Amniotic stem cell (primary cell): ENCODE data around the gene ST13.
"Not testable (repeated sequence)": the region's sequence is repeated elsewhere in the genome, so short reads cannot be mapped to it uniquely, and the experiment has no call there.

ENCODE experiments used
- DNase-seq: peaks from one replicate; lab custom pipeline; 2025; lab: John Stamatoyannopoulos, UW

ST13 gene

GRCh38 chr22:40856513-40857308 lies at the start of gene ST13, which contains the start of gene XPNPEP3:
Gene ST13, minus strand, starts transcription at chr22:40856639. Its CDS starts 99 bp downstream, at chr22:40856540.
Gene XPNPEP3, plus strand, starts transcription at chr22:40857148. Its CDS starts 34 bp downstream, at chr22:40857182.
- peak; percentile 94 for DNase-seq

- no peak for DNase-seq
Observed at GRCh38 chr22:40904101-40904500, 47.7 kb upstream of the ST13 start.

GRCh38 chr22:40898850-40899357 lies 42.5 kb upstream of the ST13 start:
- DNase-seq, result no peak

DNA sequence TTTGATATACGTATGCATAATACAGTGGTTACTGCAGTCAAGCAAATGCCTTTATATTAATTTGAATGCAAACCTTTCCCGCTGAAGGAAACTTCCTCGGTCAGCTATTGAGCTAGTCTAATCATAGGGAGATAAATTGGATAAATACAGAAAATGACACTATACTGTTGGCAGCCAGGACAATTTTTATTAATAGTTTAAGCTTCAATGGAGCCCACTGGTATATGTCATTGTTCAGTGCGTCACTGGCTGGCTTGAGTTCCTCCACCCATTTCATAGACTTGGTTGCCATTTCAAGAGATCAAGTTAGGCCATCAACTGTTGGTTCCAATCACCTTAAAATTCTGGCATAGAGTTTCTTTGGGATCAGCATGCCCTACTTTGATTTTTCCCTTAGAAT lies 38.0 kb upstream of the ST13 start:
- DNase-seq, result no peak

- DNase-seq, result no peak
Observed at GRCh38 chr22:40890881-40891280, 34.4 kb upstream of the ST13 start.

- no peak for DNase-seq
Observed at GRCh38 chr22:40889116-40889515, 32.7 kb upstream of the ST13 start.

DNA sequence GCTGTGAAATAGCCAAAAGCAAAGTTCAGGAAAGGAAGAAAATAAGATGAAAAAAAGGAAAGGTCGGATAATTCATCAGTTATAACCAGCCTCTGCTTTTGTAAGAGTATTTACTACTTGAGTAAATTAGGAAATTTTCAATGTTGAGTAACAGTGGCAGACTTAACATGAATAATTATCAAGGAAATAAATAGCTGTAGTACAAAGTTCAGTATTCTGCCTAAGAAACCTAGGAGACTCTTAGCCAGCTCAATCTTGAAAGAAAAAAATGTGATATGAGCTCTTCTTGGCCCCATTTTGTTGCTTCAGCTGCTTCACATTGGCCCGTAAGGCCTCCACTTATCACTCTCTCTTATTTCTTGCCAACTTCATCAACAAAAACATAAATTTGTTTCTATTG lies 22.5 kb upstream of the ST13 start:
- DNase-seq, result no peak

DNA sequence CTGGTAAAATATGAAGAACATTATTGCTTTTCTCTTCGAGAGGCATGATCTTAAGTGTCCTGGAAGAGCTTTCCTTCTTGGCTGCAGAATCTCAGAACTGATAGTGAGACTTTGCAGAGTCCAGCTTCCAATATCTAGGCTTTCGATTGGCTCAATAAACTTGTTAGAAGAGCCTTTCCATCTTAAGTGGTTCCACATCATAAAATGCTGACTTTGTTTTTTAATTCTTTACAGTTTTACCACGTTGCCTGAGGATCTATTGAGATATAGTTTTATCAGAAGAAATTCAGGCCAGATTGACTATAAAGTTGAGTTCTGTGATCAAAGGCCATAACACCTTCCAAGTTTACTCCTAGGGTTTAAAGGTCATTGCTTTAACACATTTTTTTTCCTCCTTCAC lies 21.0 kb upstream of the ST13 start:
- DNase-seq, result no peak

DNA sequence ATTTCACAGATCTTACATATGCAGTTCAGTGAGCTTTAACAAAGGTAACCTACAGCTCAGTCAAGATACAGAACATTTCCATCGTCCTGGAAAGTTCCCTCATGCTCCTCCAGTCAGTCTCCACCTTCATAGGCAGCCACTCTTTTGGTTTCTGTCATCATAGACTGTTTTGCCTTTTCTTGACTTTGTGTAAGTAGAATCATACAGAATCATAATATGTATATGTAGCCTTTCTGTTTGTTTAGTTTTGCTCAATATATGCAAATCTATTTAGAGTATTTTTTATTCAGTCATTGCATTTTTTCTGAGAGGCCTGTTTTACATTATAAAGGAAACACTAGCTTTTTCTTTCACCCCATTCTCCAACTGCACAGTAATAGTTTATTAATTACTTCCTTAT lies 20.5 kb upstream of the ST13 start:
- no peak for DNase-seq

DNA sequence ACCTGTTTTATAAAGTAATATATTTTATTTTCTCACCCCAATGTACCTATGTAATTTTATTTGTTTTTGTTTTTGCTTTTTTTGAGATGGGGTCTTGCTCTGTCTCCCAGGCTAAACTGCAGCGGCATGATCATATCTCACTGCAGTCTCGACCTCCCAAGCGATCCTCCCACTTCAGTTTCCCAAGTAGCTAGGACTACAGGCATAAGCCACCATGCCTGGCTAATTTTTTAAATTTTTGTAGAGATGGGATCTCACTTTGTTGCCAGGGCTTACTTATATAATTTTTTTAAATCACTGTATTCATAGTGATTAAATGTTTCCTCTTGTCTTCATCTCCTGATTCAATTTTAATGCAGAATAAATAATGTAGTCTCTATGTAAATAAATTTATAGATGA lies 18.7 kb upstream of the ST13 start:
- no peak for DNase-seq

DNA sequence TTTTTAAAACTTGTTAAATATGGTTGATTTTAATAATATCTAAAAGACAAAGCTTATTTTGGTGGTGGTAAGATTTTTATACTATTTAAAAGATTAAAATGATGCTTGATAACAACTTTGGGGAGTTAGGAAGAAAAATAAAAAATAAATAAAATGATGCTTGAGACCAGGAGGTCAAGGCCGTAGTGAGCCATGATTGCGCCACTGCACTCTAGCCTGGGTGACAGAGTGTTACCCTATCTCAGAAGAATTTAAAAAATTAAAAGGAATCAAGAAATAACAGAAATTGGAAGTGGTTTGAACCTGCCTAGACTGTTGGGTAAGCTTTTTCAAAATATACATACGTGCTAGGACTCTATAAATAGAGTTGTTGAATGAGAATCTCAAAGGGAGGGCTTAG lies 17.6 kb upstream of the ST13 start:
- DNase-seq, result no peak

DNA sequence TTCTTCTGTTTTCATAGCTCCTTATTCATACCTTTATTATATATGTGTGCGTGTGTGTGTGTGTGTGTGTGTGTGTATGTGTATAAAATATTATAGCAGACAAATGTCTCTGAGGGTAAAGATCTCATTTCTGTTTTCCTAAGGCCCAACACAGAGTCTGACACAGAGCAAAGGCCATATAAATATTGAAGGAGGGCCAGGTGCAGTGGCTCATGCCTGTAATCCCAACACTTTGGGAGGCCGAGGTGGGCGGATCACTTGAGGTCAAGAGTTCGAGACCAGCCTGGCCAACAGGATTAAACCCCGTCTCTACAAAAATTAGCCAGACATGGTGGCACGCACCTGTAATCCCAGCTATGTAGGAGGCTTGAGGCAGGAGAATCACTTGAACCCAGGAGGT lies 11.9 kb upstream of the ST13 start:
- not testable (repeated sequence) for DNase-seq

GRCh38 chr22:40867109-40867508 lies 10.7 kb upstream of the ST13 start:
- no peak for DNase-seq

DNA sequence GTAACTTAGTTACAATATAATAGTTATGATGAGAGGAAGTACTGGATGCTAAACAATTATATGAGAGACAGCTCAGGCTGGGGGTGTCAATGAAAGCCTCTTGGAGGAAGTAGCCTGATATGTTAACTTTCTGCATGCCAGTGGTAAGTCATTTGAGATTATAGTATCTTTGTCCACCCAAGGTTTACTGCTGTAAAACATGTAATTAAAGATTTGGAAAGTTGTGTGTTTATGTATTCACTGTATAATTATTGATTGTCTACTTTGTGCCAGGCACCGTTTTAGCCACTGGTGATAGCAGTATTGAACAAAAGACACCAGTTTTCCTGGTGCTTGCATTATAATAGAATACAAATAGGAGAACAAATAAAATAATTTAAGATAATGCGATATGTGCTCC lies 6.1 kb upstream of the ST13 start:
- DNase-seq, result no peak

GRCh38 chr22:40862013-40862412 lies 5.6 kb upstream of the ST13 start, which contains the start of gene DNAJB7:
Gene DNAJB7, minus strand, starts transcription at chr22:40862113. Its CDS starts 119 bp downstream, at chr22:40861994.
- DNase-seq, result no peak

- DNase-seq, result no peak
Observed at GRCh38 chr22:40857309-40857855, 943 bp upstream of the ST13 start.

- DNase-seq, result no peak
Observed at GRCh38 chr22:40855979-40856512, 393 bp downstream of the ST13 start.

DNA sequence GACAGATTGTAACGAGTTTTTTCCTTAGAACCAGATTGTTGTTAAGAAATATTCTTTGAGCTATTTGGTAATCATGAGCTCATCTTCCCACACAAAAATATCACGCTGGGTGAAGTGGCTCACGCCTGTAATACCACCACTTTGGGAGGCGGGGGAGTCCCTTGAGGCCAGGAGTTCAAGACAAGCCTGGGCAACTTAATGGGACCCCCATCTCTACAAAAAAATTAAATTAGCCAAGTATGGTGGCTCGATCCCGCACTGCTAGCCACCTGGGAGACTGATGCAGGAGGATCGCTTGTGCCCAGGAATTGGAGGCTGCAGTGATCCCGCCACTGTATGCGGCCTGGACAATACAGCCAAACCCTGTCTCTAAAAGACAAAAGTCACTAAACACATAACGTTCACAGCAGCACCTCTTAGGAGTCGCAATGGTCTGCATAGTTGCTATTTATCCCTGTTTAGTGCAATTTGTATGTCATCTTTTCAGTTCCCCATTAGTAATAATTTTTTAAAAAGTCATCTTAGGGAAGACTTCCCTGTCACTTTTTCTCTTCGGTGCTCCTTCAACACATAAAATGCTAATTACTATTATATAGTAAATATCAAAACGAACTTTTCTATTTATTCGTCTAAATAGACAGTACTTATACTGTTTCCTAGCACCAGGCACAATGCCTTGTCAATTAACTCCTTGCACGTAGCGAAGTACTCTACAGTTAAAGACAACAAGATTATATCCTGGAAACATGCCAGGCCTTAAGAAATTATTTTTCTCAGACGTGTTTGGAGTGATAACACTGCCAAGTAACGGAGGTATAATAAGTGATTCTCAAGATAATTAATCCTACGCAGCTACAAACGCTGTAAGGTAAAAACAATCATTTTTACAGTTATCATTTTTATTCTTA lies 1.1 kb downstream of the ST13 start:
- DNase-seq, result no peak

GRCh38 chr22:40853961-40854360 lies 2.5 kb downstream of the ST13 start:
- DNase-seq, result no peak

GRCh38 chr22:40853333-40853732 lies 3.1 kb downstream of the ST13 start:
- no peak for DNase-seq

DNA sequence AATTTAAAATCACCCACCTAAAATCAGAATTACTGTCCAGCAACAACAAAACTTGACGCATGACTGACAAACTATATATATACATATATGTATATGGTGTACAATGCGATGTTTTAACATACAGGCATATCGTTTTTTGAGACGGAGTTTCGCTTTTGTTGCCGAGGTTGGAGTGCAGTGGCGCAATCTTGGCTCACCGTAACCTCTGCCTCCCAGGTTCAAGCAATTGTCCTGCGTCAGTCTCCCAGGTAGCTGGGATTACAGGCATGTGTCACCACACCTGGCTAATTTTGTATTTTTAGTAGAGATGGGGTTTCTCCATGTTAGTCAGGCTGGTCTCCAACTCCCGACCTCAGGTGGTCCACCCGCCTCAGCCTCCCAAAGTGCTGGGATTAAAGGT lies 10.6 kb downstream of the ST13 start:
- DNase-seq, result not testable (repeated sequence)

DNA sequence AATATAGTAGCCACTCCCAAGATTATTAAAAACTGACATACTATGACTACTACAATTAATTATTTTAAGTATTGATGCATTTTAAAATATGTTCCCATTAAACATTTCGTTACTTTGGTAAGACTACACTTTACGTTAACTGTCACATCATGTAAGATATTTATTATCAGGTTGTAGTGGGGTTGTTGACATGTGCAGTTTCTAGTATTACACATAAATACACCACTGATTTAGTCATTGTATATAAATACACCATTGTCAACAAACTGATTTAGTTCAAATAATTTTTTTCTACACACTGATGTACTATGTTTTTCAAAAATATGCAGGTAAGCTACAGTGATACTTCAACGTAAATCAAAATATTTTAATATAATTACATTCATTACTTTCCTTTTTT lies 11.5 kb downstream of the ST13 start:
- DNase-seq, result no peak
